Hematopoietic multipotent progenitor cell treated with erythropoietin and hydrocortisone succinate and interleukin-3 and kit ligand, for 6 days (in vitro differentiated cells): Measurements from ENCODE around the gene CD40.

ENCODE experiments used
- DNase-seq: peaks from one replicate; pipeline ENCODE4 v3.0.0-alpha.2; 2015

The CD40 gene

GRCh38 chr20:46123482-46124245 lies 5.5 kb downstream of the CD40 start:
- DNase-seq: no peak

DNA sequence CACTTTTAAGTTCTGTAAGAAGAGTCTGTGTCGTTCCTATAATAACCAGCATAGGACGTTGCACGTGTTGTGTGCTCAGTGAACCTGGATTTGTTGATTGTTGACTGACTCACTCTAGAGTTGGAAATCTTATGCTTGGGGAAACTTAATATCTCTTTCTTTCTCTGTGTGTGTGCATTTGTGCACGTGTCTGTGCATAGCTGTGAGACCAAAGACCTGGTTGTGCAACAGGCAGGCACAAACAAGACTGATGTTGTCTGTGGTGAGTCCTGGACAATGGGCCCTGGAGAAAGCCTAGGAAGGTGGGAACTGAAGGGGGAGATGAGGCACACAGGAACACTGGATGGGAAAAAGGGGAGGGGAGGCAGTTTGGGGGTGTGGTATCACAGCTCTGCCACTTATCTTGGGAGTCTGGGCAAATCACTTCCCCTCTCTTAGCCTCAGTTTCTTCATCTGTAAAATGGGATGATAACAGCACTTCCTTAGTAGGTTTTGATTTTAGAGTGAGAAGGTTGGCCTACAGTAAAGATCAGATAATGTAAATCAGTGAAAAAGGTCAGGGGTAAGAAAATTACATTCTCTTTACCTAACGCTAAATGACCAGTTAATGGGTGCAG lies 8.4 kb downstream of the CD40 start:
- DNase-seq: no peak

GRCh38 chr20:46127396-46128010 lies 9.4 kb downstream of the CD40 start:
- no peak for DNase-seq

DNA sequence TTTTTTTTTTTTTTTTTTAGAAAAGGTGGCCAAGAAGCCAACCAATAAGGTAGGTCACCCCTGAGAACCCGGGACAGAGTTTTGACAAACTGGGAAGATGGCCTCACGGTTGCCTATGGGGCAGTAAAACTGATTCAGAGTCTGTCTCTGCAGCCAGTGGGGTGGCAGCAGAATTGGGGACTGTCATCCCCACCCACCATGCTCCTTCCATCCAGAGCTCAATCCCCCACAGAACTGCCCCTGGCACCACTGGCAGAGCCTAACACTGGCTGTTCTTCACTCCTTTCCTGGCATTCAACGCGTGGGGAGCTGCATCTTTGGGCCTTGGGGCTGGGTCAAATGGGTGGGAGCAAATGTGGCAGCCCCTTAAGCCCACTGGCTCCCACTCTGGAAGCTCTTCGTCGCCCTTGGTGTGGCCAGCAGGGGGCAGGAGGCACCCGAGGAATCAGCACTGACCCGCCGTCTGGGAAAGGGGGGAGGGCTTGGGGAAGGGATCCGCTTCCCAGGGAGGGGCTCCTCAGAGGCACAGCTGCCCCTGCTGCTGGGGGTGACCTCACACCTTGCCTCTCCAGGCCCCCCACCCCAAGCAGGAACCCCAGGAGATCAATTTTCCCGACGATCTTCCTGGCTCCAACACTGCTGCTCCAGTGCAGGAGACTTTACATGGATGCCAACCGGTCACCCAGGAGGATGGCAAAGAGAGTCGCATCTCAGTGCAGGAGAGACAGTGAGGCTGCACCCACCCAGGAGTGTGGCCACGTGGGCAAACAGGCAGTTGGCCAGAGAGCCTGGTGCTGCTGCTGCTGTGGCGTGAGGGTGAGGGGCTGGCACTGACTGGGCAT lies 10.4 kb downstream of the CD40 start:
- DNase-seq: no peak

- no peak for DNase-seq
These were observed 11.9 kb downstream of the CD40 start for GRCh38 chr20:46129955-46130481.

DNA sequence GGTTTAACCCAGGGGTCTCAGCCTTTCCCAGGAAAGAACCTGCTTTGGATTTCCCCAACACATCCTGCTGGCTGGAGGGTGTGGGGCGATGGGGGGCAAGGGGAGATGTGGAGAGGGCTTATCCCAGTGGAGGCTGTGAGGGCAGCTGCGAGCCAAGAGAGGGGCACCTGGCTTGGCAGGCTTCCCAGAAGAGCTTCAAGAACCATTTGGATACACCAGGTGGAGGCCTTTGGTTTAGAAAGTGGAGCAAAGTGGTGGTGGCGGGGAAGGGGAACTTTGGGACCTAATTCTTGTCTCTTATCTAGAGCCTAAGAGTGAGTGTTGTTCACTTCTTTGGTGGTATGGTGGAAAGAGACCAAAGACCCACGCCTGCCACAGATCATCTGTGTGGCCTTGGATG lies 12.4 kb downstream of the CD40 start:
- no peak for DNase-seq

GRCh38 chr20:46131396-46131795 lies 13.3 kb downstream of the CD40 start:
- no peak for DNase-seq

DNA sequence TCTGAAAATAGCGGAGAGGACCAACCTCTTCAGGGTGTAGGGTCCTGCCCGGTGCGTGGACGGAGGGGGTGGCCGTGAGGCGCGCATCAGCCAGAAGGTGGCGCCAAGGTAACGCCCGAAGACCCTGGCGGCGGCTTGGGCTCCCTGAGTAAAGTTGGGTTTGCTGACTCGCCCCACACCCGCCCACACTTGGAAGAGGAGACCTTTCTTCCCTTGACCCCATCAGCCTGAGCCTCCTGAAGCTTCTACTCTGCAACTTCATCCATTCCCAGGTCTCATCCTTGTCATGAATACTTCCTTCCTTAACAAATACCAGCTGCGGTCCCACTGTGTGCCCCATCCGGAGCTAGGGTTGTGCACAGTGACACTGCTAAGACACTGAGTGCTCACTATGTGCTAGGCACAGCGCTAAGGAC lies 14.6 kb downstream of the CD40 start:
- DNase-seq: peak; percentile 82

DNA sequence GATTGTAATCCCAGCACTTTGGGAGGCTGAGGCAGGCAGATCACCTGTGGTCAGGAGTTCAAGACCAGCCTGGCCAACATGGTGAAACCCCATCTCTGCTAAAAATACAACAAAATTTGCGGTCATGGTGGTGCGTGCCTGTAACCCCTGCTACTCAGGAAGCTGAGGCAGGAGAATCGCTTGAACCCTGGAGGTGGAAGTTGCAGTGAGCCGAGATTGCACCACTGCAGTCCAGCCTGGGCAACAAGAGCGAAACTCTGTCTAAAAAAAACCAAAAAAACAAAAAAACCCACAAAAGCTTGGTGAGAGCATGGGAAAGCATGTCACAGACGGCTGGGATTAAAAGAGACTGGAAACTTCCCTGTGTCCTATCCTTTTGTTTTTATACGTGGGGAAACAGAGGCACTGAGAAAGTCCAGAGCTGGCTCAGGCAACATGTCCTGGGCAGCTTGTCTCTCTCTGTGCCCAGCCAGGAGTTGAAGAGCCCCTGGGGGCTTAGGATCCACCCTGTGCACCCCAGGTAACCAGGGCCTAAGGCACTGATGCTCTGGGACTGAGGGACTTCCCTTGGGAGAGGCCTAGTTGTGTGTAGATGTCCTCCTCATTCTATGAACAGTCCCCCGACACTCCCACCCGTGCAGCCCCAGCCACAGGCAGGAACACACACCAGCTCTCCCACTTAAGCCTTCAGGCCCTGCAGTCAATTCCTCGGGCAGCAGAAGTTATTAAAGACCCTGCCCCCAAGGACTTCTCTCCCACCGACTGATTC lies 16.0 kb downstream of the CD40 start:
- DNase-seq: no peak

GRCh38 chr20:46134716-46135115 lies 16.6 kb downstream of the CD40 start:
- no peak for DNase-seq

GRCh38 chr20:46135856-46136633 lies 17.9 kb downstream of the CD40 start:
- DNase-seq: no peak

DNA sequence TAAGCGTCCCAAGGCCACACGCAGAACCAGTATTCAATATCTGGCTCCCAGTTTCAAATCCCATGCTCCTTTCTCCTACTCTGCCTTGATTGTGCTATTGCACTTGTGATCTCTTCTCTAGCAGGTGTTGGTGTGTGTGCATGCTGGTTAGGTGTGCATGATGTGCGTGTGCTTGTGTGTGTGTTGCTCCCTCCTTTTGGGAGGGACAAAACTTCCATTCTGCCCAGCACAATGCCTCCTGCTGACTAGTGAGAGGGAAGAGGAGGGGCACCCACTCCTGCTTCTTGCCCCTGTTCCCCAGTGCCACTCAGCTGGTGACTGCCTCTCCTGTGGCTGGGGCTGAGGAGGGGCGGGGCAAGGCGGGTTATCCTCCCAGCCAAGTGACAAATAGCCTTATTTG lies 19.7 kb downstream of the CD40 start:
- no peak for DNase-seq

- DNase-seq: no peak
These were observed 21.3 kb downstream of the CD40 start for GRCh38 chr20:46139266-46139889.

GRCh38 chr20:46139908-46140482 lies 21.9 kb downstream of the CD40 start:
- DNase-seq: no peak

- no peak for DNase-seq
These were observed 24.0 kb downstream of the CD40 start for GRCh38 chr20:46142124-46142523.

DNA sequence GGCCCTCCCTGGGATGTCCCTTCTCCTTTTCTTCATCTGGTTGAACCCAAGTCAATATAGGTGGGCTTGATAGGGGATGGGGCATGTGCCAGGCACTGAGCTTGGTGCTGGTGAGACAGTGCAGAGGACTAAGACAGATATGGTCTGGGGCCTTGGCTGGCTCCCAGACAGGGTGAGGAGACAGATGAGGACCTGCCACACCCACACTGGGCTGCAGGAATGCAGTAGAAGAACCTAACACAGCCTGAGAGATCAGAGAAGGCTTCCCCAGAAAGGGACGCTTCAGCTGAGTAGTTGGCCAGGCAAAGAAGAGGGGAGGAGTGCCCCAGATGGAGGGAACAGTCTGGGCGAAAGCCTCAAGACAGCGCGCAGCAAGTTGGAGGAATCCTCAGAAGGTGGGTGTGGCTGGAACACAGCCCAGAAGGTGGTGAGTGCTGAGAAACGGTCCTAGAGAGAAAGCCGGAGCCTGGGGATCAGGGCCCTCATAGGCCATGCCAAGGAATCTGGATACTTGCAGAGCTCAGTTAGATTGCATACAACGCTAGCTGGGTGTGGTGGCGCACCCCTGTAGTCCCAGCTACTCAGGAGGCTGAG lies 26.4 kb downstream of the CD40 start:
- DNase-seq: peak; percentile 59

- DNase-seq: no peak
These were observed 27.6 kb downstream of the CD40 start for GRCh38 chr20:46145713-46146112.

- no peak for DNase-seq
These were observed 30.4 kb downstream of the CD40 start for GRCh38 chr20:46148313-46149208.

DNA sequence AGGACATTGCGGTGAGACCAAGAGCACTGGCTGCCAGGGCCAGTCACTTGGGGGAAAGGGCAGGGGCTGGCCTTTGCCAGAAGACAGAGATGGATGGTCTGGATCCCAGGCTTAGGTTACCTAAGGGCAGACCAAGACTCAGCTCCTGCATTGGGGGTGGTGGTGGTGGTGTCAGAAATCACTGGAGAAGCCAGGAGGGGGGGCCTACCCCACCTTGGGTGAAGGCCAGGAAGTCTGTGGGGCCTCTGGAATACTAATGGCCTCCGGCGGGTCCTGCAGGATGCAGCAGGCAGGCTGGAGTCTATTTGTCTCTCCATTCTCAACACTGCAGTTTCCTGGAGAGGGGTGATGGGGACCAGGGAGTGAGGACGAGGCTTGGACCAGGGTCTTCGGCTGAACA lies 32.8 kb downstream of the CD40 start:
- DNase-seq: no peak
